Nephron (organoid): ENCODE measurements around the gene IKBKG.

Experiments
- H3K27ac Mint-ChIP-seq, 3 experiments: 2 replicates each; pipeline ENCODE4 v1.8.0; 2020; ENCODE audit warnings: mixed read lengths in 3 of 3, mild to moderate bottlenecking in 2 of 3, moderate library complexity in 1 of 3
- H3K27me3 Mint-ChIP-seq: 2 replicates; pipeline ENCODE4 v1.8.0; 2021; ENCODE audit warnings: low read depth, mild to moderate bottlenecking, moderate library complexity, mixed read lengths
- H3K36me3 Mint-ChIP-seq: 2 replicates; pipeline ENCODE4 v1.8.0; 2020; ENCODE audit warnings: low read depth, mixed read lengths
- H3K4me1 Mint-ChIP-seq: 2 replicates; pipeline ENCODE4 v1.8.0; 2020; ENCODE audit warnings: mixed read lengths
- H3K4me3 Mint-ChIP-seq, 3 experiments: 2 replicates each; pipeline ENCODE4 v1.8.0; 2020; ENCODE audit warnings: mild to moderate bottlenecking in 3 of 3, mixed read lengths in 3 of 3, moderate library complexity in 2 of 3
- H3K9me3 Mint-ChIP-seq: 2 replicates; pipeline ENCODE4 v1.8.0; 2020; ENCODE audit warnings: mixed read lengths
- CTCF ChIP-seq, 3 experiments: fragments of 200-600 bp; sonication (generic); IDR thresholded peaks; one replicate each; pipeline ENCODE4 v1.5.0; 2021; ENCODE audit warnings: antibody characterized with exemption in 3 of 3; ENCODE audit not compliant: unreplicated experiment in 3 of 3

IKBKG gene

GRCh38 chrX:154507673-154508383, 39.6 kb upstream of the IKBKG start:
- peaks cover 31% of the 10 kb centered on the region for H3K36me3 Mint-ChIP-seq
- no peak overlapping the region for H3K4me3 Mint-ChIP-seq
- no peak overlapping the region for H3K27ac Mint-ChIP-seq
- H3K9me3 Mint-ChIP-seq = peaks cover 18% of the 10 kb centered on the region
- no peak for TF ChIP-seq CTCF (IDR thresholded peaks at IDR 0.05; ENCODE audit: unreplicated experiment in 3 of 3)
- peaks cover 3% of the 10 kb centered on the region for H3K27me3 Mint-ChIP-seq
- no peaks in the 10 kb centered on the region for H3K4me1 Mint-ChIP-seq

- Mint-ChIP-seq H3K9me3 (peaks cover 18% of the 10 kb centered on the region), H3K36me3 (peaks cover 31% of the 10 kb centered on the region), H3K27ac (no peak overlapping the region), H3K4me1 (no peaks in the 10 kb centered on the region), H3K27me3 (peaks cover 3% of the 10 kb centered on the region), H3K4me3 (no peak overlapping the region)
- TF ChIP-seq CTCF (IDR thresholded peaks at IDR 0.05; ENCODE audit: unreplicated experiment in 3 of 3) = no peak
These were observed 39.1 kb upstream of the IKBKG start for GRCh38 chrX:154508384-154508745.

GRCh38 chrX:154509455-154509854, 38.0 kb upstream of the IKBKG start:
- no peak for TF ChIP-seq CTCF (IDR thresholded peaks at IDR 0.05; ENCODE audit: unreplicated experiment in 3 of 3)
- H3K36me3 Mint-ChIP-seq = peaks cover 37% of the 10 kb centered on the region

GRCh38 chrX:154511761-154512160, 35.7 kb upstream of the IKBKG start:
- Mint-ChIP-seq H3K4me3 (no peak overlapping the region), H3K27me3 (peaks cover 3% of the 10 kb centered on the region), H3K4me1 (peaks cover 11% of the 10 kb centered on the region), H3K27ac (peak overlapping the region in 2 of 3 experiments; percentile 50 to 63), H3K36me3 (peaks cover 28% of the 10 kb centered on the region), H3K9me3 (peaks cover 24% of the 10 kb centered on the region)
- no peak for TF ChIP-seq CTCF (IDR thresholded peaks at IDR 0.05; ENCODE audit: unreplicated experiment in 3 of 3)

More at GRCh38 chrX:154509455-154509854, 38.0 kb upstream of the IKBKG start:
- Mint-ChIP-seq H3K27me3 (peaks cover 3% of the 10 kb centered on the region), H3K4me3 (no peak overlapping the region), H3K4me1 (no peaks in the 10 kb centered on the region), H3K27ac (no peak overlapping the region), H3K9me3 (peaks cover 23% of the 10 kb centered on the region)

GRCh38 chrX:154512879-154513553, 34.4 kb upstream of the IKBKG start:
- TF ChIP-seq CTCF (IDR thresholded peaks at IDR 0.05; ENCODE audit: unreplicated experiment in 3 of 3) = no peak
- Mint-ChIP-seq H3K27me3 (peaks cover 3% of the 10 kb centered on the region), H3K4me1 (peaks cover 20% of the 10 kb centered on the region), H3K27ac (no peak overlapping the region), H3K9me3 (peaks cover 23% of the 10 kb centered on the region), H3K4me3 (peak overlapping the region in 1 of 3 experiments; percentile 12), H3K36me3 (peaks cover 28% of the 10 kb centered on the region)
